HepG2 (cell line): Measurements from ENCODE around the gene C20orf96. TPM values are rescaled to one million over a fixed set of nuclear protein-coding genes. Genes with fewer than 3 reads are reported as not detected.

Experiments used
- ATAC-seq: fragments of 200-7000 bp; cut with Tn5 transposase; 3 replicates; pipeline ENCODE4 v1.9.1; 2020; ENCODE audit warnings: mild to moderate bottlenecking, moderate library complexity
- BruUV-seq: library from RNA; stranded (reverse); fragments of 400-500 nt; replicated peaks from 2 replicates; lab custom pipeline; 2021; lab: Mats Ljungman, UMichigan
- CTCF ChIA-PET: fragments of 300-600 bp; formaldehyde crosslinking; extraction: SDS; loops from one replicate; lab custom pipeline; 2021; ENCODE audit warnings: low total read pairs, inconsistent platforms, low intra/inter-chr PET ratio; lab: Yijun Ruan, JAX
- POLR2A ChIA-PET: fragments of 350-600 bp; sonication (Branson Sonifier 250); formaldehyde crosslinking; loops from one replicate; lab custom pipeline; 2020; ENCODE audit warnings: antibody characterized with exemption, inconsistent platforms; lab: Yijun Ruan, JAX
- DNase-seq: peaks from one replicate; pipeline ENCODE4 v3.0.0-alpha.2; 2015; ENCODE audit warnings: low spot score
- FAIRE-seq: peaks from 3 replicates; lab custom pipeline; 2011; peaks lifted over from hg19 to GRCh38; lab: Jason Lieb, UNC
- H2AFZ ChIP-seq: one replicate; pipeline ENCODE4 v1.6.1; 2011; ENCODE audit warnings: low read length, inconsistent platforms
- H3K27ac ChIP-seq: fragments of 300-600 bp; 3 replicates; pipeline ENCODE4 v1.8.0; 2011; ENCODE audit warnings: mixed run types, mild to moderate bottlenecking, mixed read lengths, low read length, inconsistent platforms; ENCODE audit not compliant: insufficient read depth; ENCODE audit errors: extremely low read length
- H3K27me3 ChIP-seq, 2 experiments: fragments of 200-600 bp in 1 of 2; 2 replicates in 1 of 2; 3 replicates in 1 of 2; pipeline versions ENCODE4 v1.6.0 to v1.8.0; 2011; ENCODE audit warnings: low read length in 2 of 2, mild to moderate bottlenecking in 2 of 2, moderate library complexity in 2 of 2, inconsistent platforms in 1 of 2; ENCODE audit not compliant: insufficient read depth in 2 of 2, control insufficient read depth in 1 of 2
- H3K36me3 ChIP-seq, 2 experiments: fragments of 200-600 bp in 1 of 2; replicated peaks in 1 of 2; 2 replicates in 1 of 2; 3 replicates in 1 of 2; pipeline versions ENCODE4 v1.5.1 to v1.8.0; 2011; ENCODE audit warnings: low read length in 2 of 2, inconsistent platforms in 1 of 2; ENCODE audit not compliant: insufficient read depth in 2 of 2, control insufficient read depth in 1 of 2
- H3K4me1 ChIP-seq: 2 replicates; pipeline ENCODE4 v1.5.1; 2012; ENCODE audit warnings: low read length, inconsistent platforms; ENCODE audit not compliant: insufficient read depth
- H3K4me2 ChIP-seq: 2 replicates; pipeline ENCODE4 v1.6.0; 2011; ENCODE audit warnings: low read depth, low read length, inconsistent platforms
- H3K4me3 ChIP-seq, 3 experiments: fragments of 200-600 bp in 1 of 3; sonication (generic), shearing (Covaris generic) in 1 of 3; replicated peaks in 1 of 3; 2 replicates each; pipeline ENCODE4 v1.5.1; 2011 to 2016; ENCODE audit warnings: low read length in 3 of 3, inconsistent platforms in 2 of 3, low read depth in 2 of 3, mild to moderate bottlenecking in 2 of 3, control low read depth in 1 of 3, mixed read lengths in 1 of 3; ENCODE audit not compliant: insufficient read depth in 1 of 3
- H3K79me2 ChIP-seq: one replicate; pipeline ENCODE4 v1.6.1; 2011; ENCODE audit warnings: low read length, inconsistent platforms; ENCODE audit not compliant: insufficient read depth
- H3K9ac ChIP-seq: 2 replicates; pipeline ENCODE4 v1.6.0; 2011; ENCODE audit warnings: mild to moderate bottlenecking, low read depth, low read length, inconsistent platforms; ENCODE audit not compliant: insufficient read depth
- H3K9me3 ChIP-seq: 2 replicates; pipeline ENCODE4 v1.5.1; 2012; ENCODE audit warnings: mild to moderate bottlenecking, low read length
- H4K20me1 ChIP-seq: 2 replicates; pipeline ENCODE4 v1.6.0; 2011; ENCODE audit warnings: inconsistent platforms, mild to moderate bottlenecking, low read length, moderate library complexity; ENCODE audit not compliant: insufficient read depth
- NR1H2 ChIP-seq: sonication (generic); formaldehyde crosslinking; IDR thresholded peaks from 2 replicates; pipeline ENCODE4 v1.8.1; 2022; ENCODE audit warnings: low read depth, missing genetic modification reagents, borderline replicate concordance
- SMYD3 ChIP-seq: sonication (generic); formaldehyde crosslinking; IDR thresholded peaks from 2 replicates; pipeline ENCODE4 v1.8.1; 2023; ENCODE audit warnings: mild to moderate bottlenecking, missing genetic modification reagents
- ZNF607 ChIP-seq: sonication (generic); formaldehyde crosslinking; IDR thresholded peaks from 2 replicates; pipeline ENCODE4 v1.5.1; 2020; ENCODE audit warnings: missing genetic modification reagents, mild to moderate bottlenecking, borderline replicate concordance
- ZNF737 ChIP-seq: sonication (generic); formaldehyde crosslinking; IDR thresholded peaks from 2 replicates; pipeline ENCODE4 v1.5.0; 2020; ENCODE audit warnings: missing genetic modification reagents, mild to moderate bottlenecking, borderline replicate concordance
- WGBS: methylation state at CpG from one replicate; pipeline ENCODE4 v1.1.6; 2017; ENCODE audit warnings: low lambda C conversion rate; 5-methylcytosine and 5-hydroxymethylcytosine counted together
- in situ Hi-C: cut with HindIII; loops from 2 replicates; pipeline ENCODE4 v1.10.0; 2017; ENCODE audit warnings: low pct_unique_long_range_greater_than_20kb; ENCODE audit not compliant: extremely low pct_ligation_motif_present
- intact Hi-C: fragments of 100-400 bp; cut with micrococcal nuclease; formaldehyde crosslinking; loops from one replicate; pipeline ENCODE4 v1.10.0; 2022; ENCODE audit not compliant: unreplicated experiment
- polyA plus RNA-seq, 8 experiments: library from polyadenylated mRNA; depleted of rRNA in 3 of 8; stranded (reverse) in 7 of 8; unstranded in 1 of 8; fragments of >200 nt; fragmentation: Illumina TruSeq in 4 of 8; extraction: Trizol in 4 of 8; gene quantifications; 2 replicates each; pipeline versions ENCODE4 v1.2.1 to v1.2.3, GENCODE V29; 2011 to 2016; ENCODE audit warnings: low read depth in 4 of 8, missing spikeins in 1 of 8, mixed read lengths in 1 of 8; ENCODE audit not compliant: insufficient read depth in 1 of 8
- total RNA-seq, 5 experiments: library from RNA; depleted of rRNA; stranded (reverse); fragments of >200 nt; fragmentation: Illumina TruSeq; extraction: Trizol; gene quantifications; 2 replicates each; pipeline ENCODE4 v1.2.3, GENCODE V29; 2016; ENCODE audit warnings: low read depth in 1 of 5
- TF ChIP-seq, protein P1 (sequence below): IDR thresholded peaks from 2 replicates; pipeline ENCODE4 v1.6.1; 2016; ENCODE audit warnings: control low read depth
- TF ChIP-seq, protein P2 (sequence below): sonication (generic); formaldehyde crosslinking; IDR thresholded peaks from 2 replicates; pipeline ENCODE4 v1.8.1; 2023; ENCODE audit warnings: mild to moderate bottlenecking, inconsistent platforms, moderate library complexity, missing genetic modification reagents, borderline replicate concordance
- TF ChIP-seq, protein P3 (sequence below): sonication (generic); formaldehyde crosslinking; IDR thresholded peaks from 2 replicates; pipeline ENCODE4 v1.4.0; 2020; ENCODE audit warnings: missing genetic modification reagents

C20orf96 gene
- total and polyA plus RNA-seq, 2 of the 13 experiments (the other 11 are each of a cell fraction or from before 2014, with no cell fraction given) = 3.8 to 20.6 TPM

DNA sequence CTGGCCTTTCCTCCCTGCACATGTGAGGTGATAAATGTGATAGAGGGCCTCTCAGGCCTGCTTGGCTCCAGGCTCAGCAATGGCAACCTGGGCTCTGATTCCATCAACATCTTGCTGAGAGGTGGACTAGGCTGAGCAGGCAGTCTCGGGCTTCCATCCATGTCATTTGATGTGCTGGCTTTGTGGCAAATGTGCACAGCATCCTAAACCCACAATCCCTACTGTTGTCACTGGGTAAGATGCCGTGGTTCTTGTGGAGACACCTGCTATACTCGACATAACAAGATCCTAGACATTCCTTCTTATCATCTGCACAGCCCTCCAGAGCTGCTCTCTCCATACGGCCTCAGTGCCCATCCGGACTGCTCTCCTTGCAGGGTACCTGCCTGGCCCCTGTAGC, 4.1 kb upstream of the C20orf96 start:
- no peak for ATAC-seq
- Histone ChIP-seq H4K20me1 (peaks cover 11% of the 10 kb centered on the region), H2AFZ (no peak overlapping the region)
- TF ChIP-seq ZNF737 (CRISPR knock-in tag) = 0 out of 2 replicates have a peak, but pooled peaks have one; percentile 56
- TF ChIP-seq, protein P1, sequence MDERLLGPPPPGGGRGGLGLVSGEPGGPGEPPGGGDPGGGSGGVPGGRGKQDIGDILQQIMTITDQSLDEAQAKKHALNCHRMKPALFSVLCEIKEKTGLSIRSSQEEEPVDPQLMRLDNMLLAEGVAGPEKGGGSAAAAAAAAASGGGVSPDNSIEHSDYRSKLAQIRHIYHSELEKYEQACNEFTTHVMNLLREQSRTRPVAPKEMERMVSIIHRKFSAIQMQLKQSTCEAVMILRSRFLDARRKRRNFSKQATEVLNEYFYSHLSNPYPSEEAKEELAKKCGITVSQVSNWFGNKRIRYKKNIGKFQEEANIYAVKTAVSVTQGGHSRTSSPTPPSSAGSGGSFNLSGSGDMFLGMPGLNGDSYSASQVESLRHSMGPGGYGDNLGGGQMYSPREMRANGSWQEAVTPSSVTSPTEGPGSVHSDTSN (CRISPR knock-in tag) = no peak
- TF ChIP-seq, protein P2, sequence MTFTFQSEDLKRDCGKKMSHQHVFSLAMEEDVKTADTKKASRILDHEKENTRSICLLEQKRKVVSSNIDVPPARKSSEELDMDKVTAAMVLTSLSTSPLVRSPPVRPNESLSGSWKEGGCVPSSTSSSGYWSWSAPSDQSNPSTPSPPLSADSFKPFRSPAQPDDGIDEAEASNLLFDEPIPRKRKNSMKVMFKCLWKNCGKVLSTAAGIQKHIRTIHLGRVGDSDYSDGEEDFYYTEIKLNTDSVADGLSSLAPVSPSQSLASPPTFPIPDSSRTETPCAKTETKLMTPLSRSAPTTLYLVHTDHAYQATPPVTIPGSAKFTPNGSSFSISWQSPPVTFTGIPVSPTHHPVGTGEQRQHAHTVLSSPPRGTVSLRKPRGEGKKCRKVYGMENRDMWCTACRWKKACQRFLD (CRISPR knock-in tag) = no peak
- no peak for TF ChIP-seq SMYD3 (CRISPR knock-in tag)
- TF ChIP-seq ZNF607 (CRISPR knock-in tag) = no peak
- TF ChIP-seq, protein P3, sequence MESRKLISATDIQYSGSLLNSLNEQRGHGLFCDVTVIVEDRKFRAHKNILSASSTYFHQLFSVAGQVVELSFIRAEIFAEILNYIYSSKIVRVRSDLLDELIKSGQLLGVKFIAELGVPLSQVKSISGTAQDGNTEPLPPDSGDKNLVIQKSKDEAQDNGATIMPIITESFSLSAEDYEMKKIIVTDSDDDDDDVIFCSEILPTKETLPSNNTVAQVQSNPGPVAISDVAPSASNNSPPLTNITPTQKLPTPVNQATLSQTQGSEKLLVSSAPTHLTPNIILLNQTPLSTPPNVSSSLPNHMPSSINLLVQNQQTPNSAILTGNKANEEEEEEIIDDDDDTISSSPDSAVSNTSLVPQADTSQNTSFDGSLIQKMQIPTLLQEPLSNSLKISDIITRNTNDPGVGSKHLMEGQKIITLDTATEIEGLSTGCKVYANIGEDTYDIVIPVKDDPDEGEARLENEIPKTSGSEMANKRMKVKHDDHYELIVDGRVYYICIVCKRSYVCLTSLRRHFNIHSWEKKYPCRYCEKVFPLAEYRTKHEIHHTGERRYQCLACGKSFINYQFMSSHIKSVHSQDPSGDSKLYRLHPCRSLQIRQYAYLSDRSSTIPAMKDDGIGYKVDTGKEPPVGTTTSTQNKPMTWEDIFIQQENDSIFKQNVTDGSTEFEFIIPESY = no peak
- no peak for TF ChIP-seq NR1H2 (CRISPR knock-in tag)
- TF ChIP-seq, all 625 proteins: peak for 1
- Histone ChIP-seq H3K9me3 (no peaks in the 10 kb centered on the region), H3K4me1 (peaks cover 38% of the 10 kb centered on the region), H3K79me2 (peaks cover 30% of the 10 kb centered on the region), H3K4me2 (no peak overlapping the region), H3K27me3 (peaks cover 2 to 31% of the 10 kb centered on the region in 2 experiments; a peak in 4 of 5 replicates), H3K9ac (no peak overlapping the region), H3K4me3 (no peak overlapping the region), H3K36me3 (no peaks in the 10 kb centered on the region), H3K27ac (no peak overlapping the region)
- intact Hi-C loops = no loop called here
- ChIA-PET POLR2A (no interaction called here), CTCF (no interaction called here)
- FAIRE-seq (no peak), DNase-seq (no peak)
- in situ Hi-C loops = no loop called here
- no TSS peak for BruUV-seq
- WGBS = 38% methylated on average over 5 of the region's 5 CpGs
